ENCODE measurements around the gene STRIT1.
"Not testable (repeated sequence)": the region's sequence is repeated elsewhere in the genome, so short reads cannot be mapped to it uniquely, and the experiment has no call there.

GRCh38 chr3:155262855-155263254 lies 30.6 kb downstream of the STRIT1 start:
- TF ChIP-seq DPF2 (IDR thresholded peaks at IDR 0.05); PKNOX1 (IDR thresholded peaks at IDR 0.05); CTCF (IDR thresholded peaks at IDR 0.05 in 2 of 3, conservative IDR thresholded peaks at IDR 0.05 in 1 of 3; ENCODE audit: control insufficient read depth in 2 of 3, extremely low read depth in 1 of 3, insufficient read depth in 1 of 3, low read depth in 3 of 3, low read length in 3 of 3); TCF7 (IDR thresholded peaks at IDR 0.05; ENCODE audit: borderline replicate concordance); SP1 (IDR thresholded peaks at IDR 0.05; ENCODE audit: low read depth, low read length): not testable (repeated sequence)
